Stimulated activated CD4-positive, alpha-beta T cell treated with anti-CD3 and anti-CD28 coated beads, Interleukin-15, amount 100 ng/mL, for 48 hours (primary cell): ENCODE data around the gene MRAP.
"Not testable (repeated sequence)": the region's sequence is repeated elsewhere in the genome, so short reads cannot be mapped to it uniquely, and the experiment has no call there.

Source experiments
- DNase-seq, 2 donors: peaks; one replicate each; pipeline ENCODE4 v3.0.0-alpha.2; 2020; ENCODE audit warnings: low read depth in 2 of 2

Gene MRAP

DNA sequence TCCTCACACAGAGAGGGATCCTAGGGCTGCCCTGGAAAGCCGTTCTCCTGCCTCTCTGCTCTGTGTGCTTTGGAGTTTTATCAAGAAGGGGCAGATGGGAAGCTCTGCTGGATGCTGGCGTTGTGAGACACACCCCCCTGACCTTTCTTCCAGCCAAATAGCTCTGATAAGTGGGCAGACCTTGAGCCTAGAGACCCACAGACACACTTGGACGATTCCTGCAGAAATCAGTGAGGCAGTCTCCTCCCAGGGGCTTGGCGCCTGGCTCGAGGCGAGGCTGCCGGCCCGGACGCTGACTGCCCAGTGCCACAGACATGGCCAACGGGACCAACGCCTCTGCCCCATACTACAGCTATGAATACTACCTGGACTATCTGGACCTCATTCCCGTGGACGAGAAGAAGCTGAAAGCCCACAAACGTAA lies at the start of gene MRAP:
Gene MRAP, plus strand, starts transcription at position 198 of the 424 bp plus-strand sequence. Its CDS starts 117 bp downstream, at position 315.
- no peak for DNase-seq

DNA sequence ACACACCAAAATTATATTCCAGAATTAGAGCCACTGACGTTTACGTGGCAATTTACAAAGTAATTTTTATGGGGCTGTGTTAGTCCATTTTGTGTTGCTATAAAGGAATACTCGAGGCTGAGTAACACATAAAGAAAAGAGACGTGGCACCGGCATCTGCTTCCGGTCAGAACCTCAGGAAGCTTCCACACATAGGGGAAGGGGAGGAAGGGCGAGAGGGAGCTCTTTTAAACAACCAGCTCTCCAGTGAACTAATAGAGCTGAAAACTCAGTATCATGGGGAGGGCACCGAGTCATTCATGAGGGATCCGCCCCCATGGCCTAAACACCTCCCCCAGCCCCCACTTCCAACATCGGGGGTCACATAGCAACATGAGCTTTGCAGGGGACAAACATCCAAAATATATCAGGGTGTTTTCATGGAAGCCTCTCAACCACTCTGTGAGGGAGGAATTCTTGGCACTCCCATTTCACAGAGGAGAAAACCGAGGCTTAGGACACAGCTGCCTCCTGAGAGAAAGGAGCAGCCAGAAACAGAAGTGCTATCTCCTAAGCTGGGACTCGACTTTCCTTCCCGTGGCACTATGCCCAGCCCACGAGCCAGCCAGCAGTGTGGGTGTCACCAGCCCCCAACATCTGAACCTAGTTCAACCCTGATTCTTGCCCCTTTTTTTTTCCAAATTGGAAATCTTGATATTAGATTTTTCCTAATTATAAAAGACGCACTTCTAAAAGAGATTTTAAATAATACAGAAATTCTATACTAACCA lies 49.0 kb upstream of the MRAP start:
- no peak for DNase-seq

DNA sequence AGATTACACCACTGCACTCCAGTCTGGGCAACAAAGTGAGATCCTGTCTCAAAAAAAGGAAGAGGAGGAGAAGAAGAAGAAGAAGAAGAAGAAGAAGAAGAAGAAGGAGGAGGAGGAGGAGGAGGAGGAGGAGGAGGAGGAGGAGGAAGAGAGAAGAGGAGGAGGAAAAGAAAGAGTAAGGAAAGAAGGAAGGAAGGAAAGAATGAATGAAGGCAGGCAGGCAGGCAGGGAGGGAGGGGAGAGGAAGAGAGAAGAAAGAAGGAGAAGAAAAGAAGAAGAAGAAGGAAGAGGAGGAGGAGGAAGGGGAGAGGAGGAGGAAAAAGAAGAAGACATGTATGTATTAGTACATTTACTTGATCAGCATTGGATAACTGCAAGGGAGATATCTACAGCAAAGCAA lies 46.5 kb upstream of the MRAP start:
- no peak for DNase-seq

- no peak for DNase-seq
Measured at GRCh38 chr21:32253215-32253641, 45.4 kb upstream of the MRAP start.

DNA sequence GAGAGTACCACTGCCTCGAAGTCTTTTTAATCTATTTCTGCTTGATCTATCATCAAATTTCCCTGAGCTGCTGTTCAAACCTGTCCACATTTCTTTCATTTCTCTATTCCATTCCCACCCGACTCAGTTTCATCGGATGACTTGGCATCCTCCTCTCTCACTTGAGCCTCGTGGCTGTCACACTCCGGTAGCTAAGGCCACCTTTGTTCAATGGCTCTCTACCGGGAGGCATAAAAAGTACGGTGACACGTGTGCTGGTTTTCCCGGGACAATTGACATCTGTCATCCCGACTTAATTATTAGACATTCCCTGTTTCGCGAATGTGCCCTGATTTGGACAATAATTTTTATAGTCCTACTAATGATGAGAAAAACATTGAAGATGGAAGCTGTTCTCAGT lies 42.4 kb upstream of the MRAP start:
- no peak for DNase-seq

DNA sequence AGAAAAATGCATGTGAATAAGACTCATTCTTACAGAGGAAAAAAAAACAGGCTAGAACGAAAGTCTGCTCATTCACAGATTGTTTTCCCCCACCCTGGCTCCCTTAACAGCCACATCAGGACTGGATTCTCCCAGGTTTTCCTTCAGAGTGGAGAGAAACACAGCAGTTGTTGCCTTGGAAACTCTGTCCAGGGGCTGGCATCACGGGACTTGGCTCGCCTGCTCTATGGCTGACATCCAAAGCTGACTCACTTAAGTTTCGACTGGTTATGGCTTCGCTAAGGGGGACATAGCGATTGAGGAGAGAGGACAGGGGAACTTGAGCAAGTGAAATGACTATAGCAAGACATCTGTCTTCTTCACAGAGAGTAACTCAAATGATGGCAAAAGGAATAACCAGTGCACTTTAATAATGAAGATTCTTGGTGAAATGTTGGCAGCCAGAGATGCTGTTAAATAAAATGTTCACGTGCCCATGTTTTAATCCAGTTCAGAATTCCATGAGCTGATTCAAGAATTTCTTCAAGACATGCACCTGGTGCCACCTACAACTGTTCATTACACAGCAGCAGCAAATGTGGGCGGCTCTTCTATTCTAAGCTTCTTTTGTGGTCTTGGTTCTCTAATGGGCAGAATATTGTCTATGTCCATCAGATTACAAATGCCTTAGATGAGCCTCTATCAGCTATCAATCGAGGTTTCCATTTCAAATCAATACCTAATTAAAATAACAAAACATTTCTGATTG lies 41.6 kb upstream of the MRAP start:
- no peak for DNase-seq

- peak in 1 of 2 donors; percentile 31 for DNase-seq
Measured at GRCh38 chr21:32257962-32258785, 40.5 kb upstream of the MRAP start.

DNA sequence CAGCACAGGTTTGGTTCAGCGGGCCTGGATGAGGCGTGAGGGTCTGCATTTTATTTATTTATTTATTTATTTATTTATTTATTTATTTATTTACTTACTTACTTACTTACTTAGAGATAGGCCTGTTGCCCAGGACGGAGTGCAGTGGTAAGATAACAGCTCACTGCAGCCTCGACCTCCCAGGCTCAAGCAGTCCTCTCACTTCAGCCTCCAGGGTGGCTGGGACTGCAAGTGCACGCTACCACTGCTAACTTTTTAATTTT lies 39.9 kb upstream of the MRAP start:
- DNase-seq: not testable (repeated sequence)

GRCh38 chr21:32260130-32260529 lies 38.5 kb upstream of the MRAP start:
- no peak for DNase-seq

GRCh38 chr21:32261929-32262328 lies 36.7 kb upstream of the MRAP start:
- DNase-seq: no peak

- DNase-seq: not testable (repeated sequence)
Measured at GRCh38 chr21:32265321-32265720, 33.3 kb upstream of the MRAP start.

DNA sequence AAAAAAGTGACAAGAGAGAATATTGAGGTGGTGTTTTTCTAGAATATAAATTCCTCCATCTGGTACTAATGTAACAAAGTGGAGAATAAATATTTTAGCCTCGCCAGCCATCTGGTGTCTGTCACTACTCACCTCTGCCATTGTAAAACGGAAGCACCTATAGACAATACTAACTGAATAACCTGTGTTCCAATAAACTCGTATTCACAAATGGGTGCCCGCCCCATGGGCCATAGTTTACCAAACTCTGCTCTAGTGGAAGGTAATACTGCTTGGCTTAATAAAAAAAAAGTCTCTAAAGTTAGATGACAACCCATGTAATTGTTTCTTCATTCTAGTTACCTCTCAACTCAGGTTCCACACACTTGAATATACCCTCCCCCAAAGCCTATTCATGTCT lies 27.9 kb upstream of the MRAP start:
- DNase-seq: no peak

GRCh38 chr21:32276671-32277070 lies 22.0 kb upstream of the MRAP start:
- no peak for DNase-seq

DNA sequence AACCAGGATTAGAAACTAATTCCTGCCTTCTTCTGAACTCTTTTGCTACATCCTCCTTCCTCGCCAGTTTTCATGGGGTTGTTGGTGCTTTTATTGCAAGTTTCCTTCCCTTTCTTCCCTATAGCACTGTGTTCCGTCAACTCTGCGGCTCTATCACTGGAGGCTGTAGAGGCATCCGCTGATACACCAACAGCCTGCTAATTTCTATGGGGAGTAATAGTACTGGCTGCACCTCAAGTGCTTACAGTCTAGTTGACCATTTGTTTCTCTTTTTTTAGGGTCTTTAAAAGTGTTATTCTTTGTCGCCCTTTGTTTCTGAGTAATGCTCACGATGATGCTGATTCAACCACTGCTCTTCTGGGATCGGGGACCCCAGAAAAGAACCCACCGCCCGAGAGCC lies 20.6 kb upstream of the MRAP start:
- DNase-seq: no peak

DNA sequence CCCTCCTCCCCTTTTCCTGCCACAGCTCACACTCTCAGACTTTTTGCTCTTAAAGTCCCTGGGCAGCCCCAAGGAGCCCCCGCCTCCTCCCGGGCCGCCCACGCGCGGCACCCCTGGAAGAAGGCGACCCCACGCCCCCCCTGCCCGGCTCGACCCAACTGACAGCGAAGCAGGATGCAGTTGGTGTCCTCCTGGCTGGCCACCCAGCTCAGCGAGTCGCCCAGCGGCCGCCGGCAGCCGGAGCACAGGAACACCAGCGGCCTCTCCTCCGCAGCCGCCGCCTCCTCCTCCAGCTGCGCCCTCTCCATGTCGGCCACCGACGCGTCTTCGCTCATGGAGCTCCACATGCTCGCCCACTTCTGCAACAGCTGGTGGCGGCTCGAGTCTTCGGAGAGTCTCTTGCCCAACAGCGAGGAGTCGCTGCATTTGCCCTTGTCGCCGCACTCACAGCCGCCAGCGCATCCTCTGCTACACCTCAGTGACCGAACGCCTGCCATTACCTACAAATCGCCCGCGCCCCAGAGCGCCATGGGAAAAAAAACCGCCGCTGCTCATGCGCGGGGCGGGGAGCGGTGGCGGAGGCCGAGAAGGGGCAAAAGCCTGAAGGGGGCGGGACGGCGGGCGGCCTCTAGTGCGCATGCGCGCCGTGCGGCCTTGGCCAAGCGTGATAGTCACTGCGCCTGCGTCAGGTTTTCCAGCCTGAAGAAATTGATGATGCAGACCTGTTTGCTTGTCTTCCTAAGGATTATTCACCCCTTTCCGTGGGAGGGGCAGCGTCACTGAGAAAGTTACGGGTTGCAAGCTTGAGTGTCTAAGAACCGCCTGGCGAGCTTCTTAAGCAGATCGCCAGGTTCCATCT lies 19.9 kb upstream of the MRAP start, which contains the start of gene MIS18A:
Gene MIS18A, minus strand, starts transcription at position 532 of the 859 bp plus-strand sequence. Its CDS starts 35 bp downstream, at position 497.
- DNase-seq: peak; percentile 97

DNA sequence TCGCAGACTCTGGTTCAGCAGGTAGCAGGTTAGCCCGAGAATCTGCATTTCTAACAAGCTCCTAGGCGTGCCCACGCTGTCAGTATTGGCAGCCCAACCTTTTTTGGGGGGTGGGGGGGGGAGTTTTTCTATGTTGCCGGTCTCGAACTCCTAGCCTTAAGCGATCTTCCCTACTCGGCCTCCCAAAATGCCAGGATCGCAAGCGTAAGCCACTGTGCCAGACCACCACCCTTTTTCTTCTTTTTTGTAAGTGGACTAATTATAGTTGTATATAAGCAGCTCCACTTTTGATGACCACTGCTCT lies 19.3 kb upstream of the MRAP start:
- no peak for DNase-seq

- no peak for DNase-seq
Measured at GRCh38 chr21:32281531-32281930, 17.1 kb upstream of the MRAP start.

DNA sequence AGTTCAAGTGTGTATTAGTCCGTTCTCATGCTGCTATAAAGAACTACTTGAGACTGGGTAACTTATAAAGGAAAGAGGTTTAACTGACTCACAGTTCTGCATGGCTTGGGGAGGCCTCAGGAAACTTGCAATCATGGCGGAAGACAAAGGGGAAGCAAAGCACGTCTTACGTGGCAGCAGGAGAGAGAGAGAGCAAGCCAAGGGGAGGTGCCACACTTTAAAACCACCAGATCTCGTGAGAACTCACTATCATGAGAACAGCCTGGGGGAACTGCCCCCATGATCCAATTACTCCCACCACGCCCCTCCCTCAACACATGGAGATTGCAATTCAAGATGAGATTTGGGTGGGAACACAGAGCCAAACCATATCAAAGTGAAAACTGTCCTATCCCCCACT lies 15.7 kb upstream of the MRAP start:
- no peak for DNase-seq

GRCh38 chr21:32285476-32285875 lies 13.2 kb upstream of the MRAP start:
- no peak for DNase-seq

DNA sequence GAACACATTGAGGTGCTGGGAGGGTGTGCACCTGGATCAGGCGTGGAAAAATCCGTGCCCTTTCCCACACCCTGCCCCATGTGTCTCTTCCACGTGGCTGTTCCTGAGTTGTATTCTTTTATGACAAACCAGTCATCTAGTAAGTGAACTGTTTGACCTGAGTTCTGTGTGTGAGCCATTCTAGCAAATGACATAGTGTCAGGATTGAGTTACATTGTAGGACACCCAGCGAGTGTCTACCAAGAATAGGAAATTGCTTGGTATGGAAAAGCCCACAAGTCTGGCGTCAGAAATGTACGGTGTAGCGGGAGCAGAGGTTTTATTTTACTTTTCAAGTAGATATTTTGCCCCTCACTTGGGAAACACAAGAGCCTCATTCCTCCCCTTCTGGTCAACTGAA lies 1.2 kb upstream of the MRAP start:
- DNase-seq: no peak

DNA sequence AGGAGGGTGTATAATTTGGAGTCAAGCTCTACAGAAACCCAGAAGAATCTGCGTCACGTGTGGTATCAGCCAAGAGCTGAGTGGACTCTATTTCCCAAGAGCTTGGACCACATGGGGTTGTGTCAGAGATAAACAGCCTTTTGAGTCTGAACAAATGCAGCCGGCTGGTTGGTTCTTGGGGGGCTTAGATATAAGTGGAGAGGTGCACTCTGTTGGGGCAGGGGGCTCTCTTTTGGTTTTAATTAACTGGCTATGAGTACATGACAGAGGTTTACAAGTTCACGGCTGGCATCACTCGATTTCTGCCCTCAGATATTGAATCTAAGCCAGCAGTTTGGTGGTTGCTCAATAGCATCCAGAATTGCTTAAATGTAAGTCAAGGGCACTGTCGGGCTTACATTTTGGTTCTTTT lies 501 bp upstream of the MRAP start:
- DNase-seq: no peak

DNA sequence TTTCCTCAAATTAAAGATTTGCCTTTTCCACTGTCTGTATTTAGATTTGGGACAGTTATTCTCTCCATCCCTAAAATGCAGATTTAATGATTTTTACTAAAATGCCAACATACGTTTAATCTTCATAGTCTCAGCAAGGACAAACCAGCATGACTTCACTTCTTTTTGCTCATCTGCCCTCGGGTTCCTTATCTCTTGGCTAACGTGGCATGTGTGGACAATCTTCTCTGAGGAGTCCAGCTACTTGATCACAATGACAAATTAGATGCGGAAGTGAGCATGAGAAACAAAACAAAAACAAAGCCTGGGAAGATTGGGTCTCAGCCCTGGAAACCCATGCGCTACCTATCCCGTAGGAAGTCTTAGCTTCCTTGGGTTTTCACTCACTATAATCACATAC lies 1.0 kb downstream of the MRAP start:
- no peak for DNase-seq
